ENCODE measurements around the gene APC. TPM values are rescaled to one million over a fixed set of nuclear protein-coding genes. Genes with fewer than 3 reads are reported as not detected.

Gene APC
- total and polyA plus RNA-seq, 10 of the 15 experiments (the other 5 are each of a cell fraction or from before 2014, with no cell fraction given): 3.2 to 23.3 (median 13.8) TPM

DNA sequence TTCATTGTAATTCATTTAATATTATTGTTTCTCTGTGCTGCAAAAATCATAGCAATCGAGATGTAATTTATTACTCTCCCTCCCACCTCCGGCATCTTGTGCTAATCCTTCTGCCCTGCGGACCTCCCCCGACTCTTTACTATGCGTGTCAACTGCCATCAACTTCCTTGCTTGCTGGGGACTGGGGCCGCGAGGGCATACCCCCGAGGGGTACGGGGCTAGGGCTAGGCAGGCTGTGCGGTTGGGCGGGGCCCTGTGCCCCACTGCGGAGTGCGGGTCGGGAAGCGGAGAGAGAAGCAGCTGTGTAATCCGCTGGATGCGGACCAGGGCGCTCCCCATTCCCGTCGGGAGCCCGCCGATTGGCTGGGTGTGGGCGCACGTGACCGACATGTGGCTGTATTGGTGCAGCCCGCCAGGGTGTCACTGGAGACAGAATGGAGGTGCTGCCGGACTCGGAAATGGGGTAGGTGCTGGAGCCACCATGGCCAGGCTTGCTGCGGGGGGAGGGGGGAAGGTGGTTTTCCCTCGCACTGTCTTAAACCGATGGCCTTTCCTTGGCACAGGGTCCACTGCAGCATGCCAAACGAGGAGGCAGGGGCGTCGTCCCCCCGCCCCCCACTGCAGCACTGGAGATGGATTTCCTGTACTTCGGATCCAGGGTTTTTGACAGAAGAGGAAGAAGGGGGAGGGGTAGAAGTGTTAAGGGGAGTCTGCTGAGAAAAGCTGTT, at the start of gene APC (continued):
- TF ChIP-seq USF1 (IDR thresholded peaks at IDR 0.05; ENCODE audit: borderline replicate concordance, extremely low read length, insufficient read depth, low read depth, low read length): peak; percentile 98
- peak; percentile 91 for TF ChIP-seq YY1 (IDR thresholded peaks at IDR 0.05; ENCODE audit: low read depth, low read length)
- no peak for TF ChIP-seq NR2C2 (IDR thresholded peaks at IDR 0.05; ENCODE audit: borderline replicate concordance, control insufficient read depth, insufficient read length, low read depth)
- TF ChIP-seq RAD21 (IDR thresholded peaks at IDR 0.05; ENCODE audit: insufficient read depth, low read depth, low read length): no peak
- TF ChIP-seq, protein P1, sequence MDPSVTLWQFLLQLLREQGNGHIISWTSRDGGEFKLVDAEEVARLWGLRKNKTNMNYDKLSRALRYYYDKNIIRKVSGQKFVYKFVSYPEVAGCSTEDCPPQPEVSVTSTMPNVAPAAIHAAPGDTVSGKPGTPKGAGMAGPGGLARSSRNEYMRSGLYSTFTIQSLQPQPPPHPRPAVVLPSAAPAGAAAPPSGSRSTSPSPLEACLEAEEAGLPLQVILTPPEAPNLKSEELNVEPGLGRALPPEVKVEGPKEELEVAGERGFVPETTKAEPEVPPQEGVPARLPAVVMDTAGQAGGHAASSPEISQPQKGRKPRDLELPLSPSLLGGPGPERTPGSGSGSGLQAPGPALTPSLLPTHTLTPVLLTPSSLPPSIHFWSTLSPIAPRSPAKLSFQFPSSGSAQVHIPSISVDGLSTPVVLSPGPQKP (IDR thresholded peaks at IDR 0.05; ENCODE audit: low read depth, low read length): 0 out of 2 replicates have a peak, but pooled peaks have one; percentile 18
- TF ChIP-seq, protein P2, sequence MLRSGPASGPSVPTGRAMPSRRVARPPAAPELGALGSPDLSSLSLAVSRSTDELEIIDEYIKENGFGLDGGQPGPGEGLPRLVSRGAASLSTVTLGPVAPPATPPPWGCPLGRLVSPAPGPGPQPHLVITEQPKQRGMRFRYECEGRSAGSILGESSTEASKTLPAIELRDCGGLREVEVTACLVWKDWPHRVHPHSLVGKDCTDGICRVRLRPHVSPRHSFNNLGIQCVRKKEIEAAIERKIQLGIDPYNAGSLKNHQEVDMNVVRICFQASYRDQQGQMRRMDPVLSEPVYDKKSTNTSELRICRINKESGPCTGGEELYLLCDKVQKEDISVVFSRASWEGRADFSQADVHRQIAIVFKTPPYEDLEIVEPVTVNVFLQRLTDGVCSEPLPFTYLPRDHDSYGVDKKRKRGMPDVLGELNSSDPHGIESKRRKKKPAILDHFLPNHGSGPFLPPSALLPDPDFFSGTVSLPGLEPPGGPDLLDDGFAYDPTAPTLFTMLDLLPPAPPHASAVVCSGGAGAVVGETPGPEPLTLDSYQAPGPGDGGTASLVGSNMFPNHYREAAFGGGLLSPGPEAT (IDR thresholded peaks at IDR 0.05; ENCODE audit: low read depth): peak; percentile 48
- 0 out of 2 replicates have a peak, but pooled peaks have one; percentile 25 for TF ChIP-seq DPF2 (IDR thresholded peaks at IDR 0.05)
- TF ChIP-seq MXI1 (IDR thresholded peaks at IDR 0.05; ENCODE audit: low read depth, low read length): peak; percentile 72; the same call in 1 of the 2 replicates
- peak; percentile 55 for TF ChIP-seq KLF5 (IDR thresholded peaks at IDR 0.05; ENCODE audit: partially characterized antibody)
- TF ChIP-seq, protein P3, sequence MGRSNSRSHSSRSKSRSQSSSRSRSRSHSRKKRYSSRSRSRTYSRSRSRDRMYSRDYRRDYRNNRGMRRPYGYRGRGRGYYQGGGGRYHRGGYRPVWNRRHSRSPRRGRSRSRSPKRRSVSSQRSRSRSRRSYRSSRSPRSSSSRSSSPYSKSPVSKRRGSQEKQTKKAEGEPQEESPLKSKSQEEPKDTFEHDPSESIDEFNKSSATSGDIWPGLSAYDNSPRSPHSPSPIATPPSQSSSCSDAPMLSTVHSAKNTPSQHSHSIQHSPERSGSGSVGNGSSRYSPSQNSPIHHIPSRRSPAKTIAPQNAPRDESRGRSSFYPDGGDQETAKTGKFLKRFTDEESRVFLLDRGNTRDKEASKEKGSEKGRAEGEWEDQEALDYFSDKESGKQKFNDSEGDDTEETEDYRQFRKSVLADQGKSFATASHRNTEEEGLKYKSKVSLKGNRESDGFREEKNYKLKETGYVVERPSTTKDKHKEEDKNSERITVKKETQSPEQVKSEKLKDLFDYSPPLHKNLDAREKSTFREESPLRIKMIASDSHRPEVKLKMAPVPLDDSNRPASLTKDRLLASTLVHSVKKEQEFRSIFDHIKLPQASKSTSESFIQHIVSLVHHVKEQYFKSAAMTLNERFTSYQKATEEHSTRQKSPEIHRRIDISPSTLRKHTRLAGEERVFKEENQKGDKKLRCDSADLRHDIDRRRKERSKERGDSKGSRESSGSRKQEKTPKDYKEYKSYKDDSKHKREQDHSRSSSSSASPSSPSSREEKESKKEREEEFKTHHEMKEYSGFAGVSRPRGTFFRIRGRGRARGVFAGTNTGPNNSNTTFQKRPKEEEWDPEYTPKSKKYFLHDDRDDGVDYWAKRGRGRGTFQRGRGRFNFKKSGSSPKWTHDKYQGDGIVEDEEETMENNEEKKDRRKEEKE (IDR thresholded peaks at IDR 0.05): no peak
- TF ChIP-seq ZNF217 (IDR thresholded peaks at IDR 0.05): no peak
- TF ChIP-seq SMAD1 (IDR thresholded peaks at IDR 0.05; ENCODE audit: low read depth, partially characterized antibody): no peak
- peak; percentile 28 for TF ChIP-seq FOS (IDR thresholded peaks at IDR 0.05; ENCODE audit: borderline replicate concordance, extremely low read depth, insufficient read length)
- TF ChIP-seq ESRRA (IDR thresholded peaks at IDR 0.05; ENCODE audit: low read length): no peak
- TF ChIP-seq IKZF1 (conservative IDR thresholded peaks at IDR 0.05): peak; percentile 86
- no peak for TF ChIP-seq POLR2AphosphoS2 (IDR thresholded peaks at IDR 0.05; ENCODE audit: low read depth, low read length)
- TF ChIP-seq NFXL1 (IDR thresholded peaks at IDR 0.05; ENCODE audit: borderline replicate concordance): no peak
- no peak for TF ChIP-seq SPI1 (IDR thresholded peaks at IDR 0.05; ENCODE audit: borderline replicate concordance, insufficient read depth, low read depth, low read length)
- TF ChIP-seq HCFC1 (IDR thresholded peaks at IDR 0.05; ENCODE audit: low read length): 0 out of 2 replicates have a peak, but pooled peaks have one; percentile 21
- TF ChIP-seq JUNB (IDR thresholded peaks at IDR 0.05): no peak
- peak; percentile 79 for TF ChIP-seq HDGF (IDR thresholded peaks at IDR 0.05)
- TF ChIP-seq MYC (IDR thresholded peaks at IDR 0.05; ENCODE audit: insufficient read depth, insufficient read length, insufficient replicate concordance, low read length, severe bottlenecking): peak; percentile 31
- TF ChIP-seq ZZZ3 (IDR thresholded peaks at IDR 0.05; ENCODE audit: control insufficient read depth, insufficient read length, low read depth): no peak

All from GM12878 (cell line).